Esophagus mucosa (tissue), 1 donor: ENCODE data around the gene ARID5B. TPM values are rescaled to one million over a fixed set of nuclear protein-coding genes. Genes with fewer than 3 reads are reported as not detected.
A peak's percentile ranks its signal among the peaks of the same experiment; 100 is the strongest.

Experiments used
- ATAC-seq: fragments of 200-7000 bp; cut with Tn5 transposase; one replicate; pipeline ENCODE4 v1.9.1; 2020
- total RNA-seq: library from RNA; stranded (reverse); gene quantifications from one replicate; pipeline ENCODE4 v1.2.4, GENCODE V29; 2023
- donor health status: DM: yes; HTN: yes; CAD: no.

Gene ARID5B
- total RNA-seq, 1 donor from 2014 or later, result 23.4 TPM

DNA sequence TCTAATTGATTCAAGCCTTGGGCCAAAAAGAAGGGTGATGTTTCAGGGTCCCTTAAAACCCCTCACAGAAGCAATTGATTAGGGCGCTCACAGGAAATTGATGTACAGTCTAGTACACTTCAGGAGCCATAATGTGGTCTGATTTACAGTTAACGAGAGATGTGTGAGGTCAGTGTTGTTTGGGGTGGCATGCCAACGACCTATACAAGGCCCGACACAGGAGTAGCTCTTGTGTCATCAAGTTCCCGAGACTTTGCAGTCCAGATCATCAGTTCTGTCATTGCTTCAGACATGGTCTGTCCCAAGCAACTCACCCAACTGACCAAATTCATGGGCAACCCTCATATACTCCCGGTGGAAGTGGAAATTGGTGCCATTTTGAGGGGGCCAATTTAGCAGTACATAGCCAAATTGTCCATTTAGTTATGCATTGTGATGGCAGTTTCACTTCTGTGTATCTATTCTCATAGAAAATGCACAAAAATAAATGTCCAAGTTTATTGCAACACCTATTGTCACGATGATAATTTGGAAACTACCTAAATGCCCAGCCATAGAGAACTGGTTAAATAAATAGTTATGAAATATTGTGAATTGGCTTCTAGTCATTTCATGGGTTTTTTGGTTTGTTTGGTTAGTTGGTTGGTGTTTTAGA is 18.0 kb upstream of the ARID5B start:
- no peak for ATAC-seq

DNA sequence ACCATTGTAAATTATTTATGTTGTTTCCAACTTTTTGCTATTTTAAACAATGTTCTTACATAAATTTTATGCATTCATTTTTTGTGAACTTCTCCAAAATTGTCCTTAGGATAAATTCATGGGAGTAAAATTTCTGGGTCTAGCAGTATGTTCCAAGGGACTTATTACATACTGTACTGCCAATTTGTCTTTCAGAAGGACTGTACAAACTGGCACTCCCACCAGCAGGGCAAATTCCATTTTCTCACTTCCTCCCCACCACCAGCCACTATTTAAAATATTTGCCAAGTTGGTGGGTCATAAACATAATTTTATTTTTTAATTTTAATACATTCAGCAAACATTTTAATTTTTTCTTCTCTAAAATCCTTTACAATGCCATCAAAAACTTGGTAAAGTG is 13.7 kb upstream of the ARID5B start:
- ATAC-seq, result no peak

DNA sequence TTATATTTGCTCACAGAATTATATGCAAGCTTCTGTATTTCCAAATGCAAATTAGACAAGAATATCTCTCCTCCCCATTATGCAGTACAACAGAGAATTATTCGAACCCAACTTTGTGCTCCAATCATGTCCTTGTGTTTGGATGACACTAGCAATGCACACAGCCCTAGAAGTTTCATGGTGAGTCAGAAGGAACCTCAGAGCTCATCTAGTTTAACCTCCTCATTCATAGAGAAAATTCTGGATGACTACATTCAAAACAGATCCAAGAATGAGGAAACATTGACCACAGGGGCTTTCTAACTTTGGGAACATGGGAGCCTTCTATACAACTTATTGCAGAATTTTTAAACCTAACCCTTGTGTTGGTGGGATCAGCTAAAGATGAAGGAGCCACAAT is 12.8 kb upstream of the ARID5B start:
- ATAC-seq, result peak; percentile 43

DNA sequence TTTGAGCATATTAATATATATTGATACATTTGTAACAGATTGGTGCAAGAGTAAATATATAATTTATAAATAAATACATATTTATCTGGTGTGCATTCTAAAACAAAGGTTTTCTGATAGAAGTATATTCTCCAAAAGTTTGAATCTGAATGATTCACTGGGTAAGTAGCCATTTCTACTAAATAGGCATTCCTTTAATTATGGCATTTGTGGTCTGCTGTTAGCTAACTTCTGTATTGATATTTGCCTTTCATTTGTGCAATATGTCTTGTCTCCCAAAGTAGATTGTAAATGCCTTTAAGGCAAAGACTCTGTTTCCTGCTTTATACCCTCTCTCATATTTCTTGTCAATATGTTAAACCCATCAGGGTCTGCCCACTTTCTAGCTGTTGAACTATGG is 11.1 kb upstream of the ARID5B start:
- ATAC-seq, result no peak

- ATAC-seq, result no peak
These were observed 10.6 kb upstream of the ARID5B start for GRCh38 chr10:61890881-61891409.

DNA sequence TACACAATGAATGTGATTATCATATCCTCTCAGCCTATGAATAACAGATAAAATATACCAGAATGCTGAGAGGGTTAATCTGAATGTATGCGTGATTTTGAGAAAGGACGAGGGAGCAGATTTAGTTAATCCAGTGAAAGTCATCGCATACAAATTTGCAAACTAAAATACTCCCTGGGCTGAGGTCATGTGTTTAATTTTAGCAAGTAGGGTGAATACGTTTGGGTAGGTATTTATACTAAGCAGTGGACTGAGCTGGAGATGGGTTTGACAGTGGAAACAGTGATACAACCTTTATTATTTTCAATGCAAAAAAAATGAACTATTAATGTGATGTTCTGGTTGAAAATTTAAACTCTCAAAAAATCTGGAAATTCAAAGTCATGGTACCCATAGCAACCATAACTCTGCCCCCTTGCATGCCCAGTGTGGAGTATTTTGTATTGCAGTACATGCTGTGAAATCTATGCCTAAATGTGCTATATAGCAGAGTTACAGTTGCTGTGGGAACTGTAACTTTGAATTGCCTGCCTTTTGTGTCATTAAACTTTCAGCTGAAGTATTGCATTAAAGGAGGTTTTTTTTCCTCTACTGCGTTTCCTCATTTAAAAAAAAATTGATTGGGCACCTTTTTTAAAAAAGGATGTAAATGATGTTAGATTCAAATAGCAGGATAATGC is 9.5 kb upstream of the ARID5B start:
- ATAC-seq, result no peak

DNA sequence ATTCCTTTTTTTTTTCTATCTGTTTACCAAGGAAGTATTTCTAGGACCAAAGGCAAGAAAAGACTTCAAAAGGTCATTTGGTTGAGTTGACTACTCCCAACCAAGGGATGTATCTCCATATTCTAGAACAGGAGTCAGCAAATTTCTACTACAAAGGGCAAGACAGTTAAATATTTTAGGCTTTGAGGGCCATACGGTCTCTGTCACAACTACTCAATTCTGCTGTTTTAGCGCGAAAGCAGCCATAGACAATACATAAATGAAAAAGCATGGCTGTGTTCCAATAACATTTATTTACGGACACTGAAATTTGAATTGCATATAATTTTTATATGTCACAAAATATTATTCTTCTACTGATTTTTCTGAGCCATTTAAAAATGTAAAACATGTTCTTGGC is 8.5 kb upstream of the ARID5B start:
- ATAC-seq, result no peak

GRCh38 chr10:61894133-61894532 is 7.4 kb upstream of the ARID5B start:
- no peak for ATAC-seq

- ATAC-seq, result no peak
These were observed 5.5 kb upstream of the ARID5B start for GRCh38 chr10:61895898-61896600.

GRCh38 chr10:61896854-61897661 is 4.4 kb upstream of the ARID5B start:
- ATAC-seq, result peak; percentile 58

GRCh38 chr10:61897671-61898434 is 3.6 kb upstream of the ARID5B start:
- peak; percentile 27 for ATAC-seq

DNA sequence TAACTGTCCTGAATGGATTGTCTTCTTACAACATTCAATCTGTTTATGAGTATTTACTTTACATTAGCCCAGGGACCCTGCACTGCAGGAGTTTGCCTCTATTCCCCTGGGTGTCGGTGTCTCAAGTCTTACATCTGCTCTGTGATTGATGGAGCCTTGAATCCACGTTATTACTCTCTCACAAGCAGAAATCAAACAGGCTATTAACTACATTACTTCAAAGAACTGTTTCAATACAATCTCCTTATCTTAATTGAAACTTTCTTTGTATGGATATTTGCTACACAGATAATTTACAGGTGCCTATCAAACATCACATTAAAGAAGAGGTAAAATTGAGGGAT is 3.1 kb upstream of the ARID5B start:
- ATAC-seq, result no peak

- no peak for ATAC-seq
These were observed 2.4 kb upstream of the ARID5B start for GRCh38 chr10:61899069-61899531.

DNA sequence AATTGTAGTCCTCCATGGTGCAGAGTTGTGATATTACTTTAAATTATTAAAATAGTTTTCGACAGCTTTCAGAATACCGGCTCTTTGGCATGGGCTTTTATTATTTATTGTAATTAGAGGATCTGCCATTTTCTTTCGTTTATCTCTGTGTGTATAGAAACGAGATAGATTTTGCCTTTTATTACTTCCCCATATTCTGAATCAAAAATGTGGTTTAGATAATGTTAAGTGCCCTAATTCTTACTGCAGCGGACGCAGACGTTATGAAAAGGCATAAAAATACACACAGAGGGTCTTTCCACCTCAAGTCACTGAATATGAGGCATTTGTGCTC is 1.9 kb upstream of the ARID5B start:
- ATAC-seq, result no peak

GRCh38 chr10:61899997-61900828 is 1.3 kb upstream of the ARID5B start:
- peak; percentile 12 for ATAC-seq

DNA sequence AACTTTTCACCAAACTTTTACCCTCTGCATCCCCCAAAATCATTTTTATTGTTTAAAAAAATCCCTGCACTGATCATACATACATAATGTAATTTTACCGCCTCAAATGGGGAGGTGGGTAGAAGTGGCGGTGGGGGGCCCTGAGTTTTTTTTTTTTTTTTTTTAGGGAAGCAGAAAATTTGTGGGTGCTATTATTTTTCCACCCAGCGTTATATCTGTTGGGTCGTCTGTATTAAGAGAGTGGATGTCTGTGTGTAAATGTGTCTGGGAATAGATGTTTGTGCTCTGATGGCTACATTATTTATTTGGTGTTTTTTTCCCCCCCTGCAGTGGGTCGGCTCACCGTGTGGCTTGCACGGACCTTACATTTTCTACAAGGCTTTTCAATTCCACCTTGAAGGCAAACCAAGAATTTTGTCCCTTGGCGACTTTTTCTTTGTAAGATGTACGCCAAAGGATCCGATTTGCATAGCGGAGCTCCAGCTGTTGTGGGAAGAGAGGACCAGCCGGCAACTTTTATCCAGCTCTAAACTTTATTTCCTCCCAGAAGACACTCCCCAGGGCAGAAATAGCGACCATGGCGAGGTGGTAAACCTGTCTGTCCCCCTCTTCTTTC is 438 bp downstream of the ARID5B start:
- no peak for ATAC-seq

- peak; percentile 45 for ATAC-seq
These were observed 1.1 kb downstream of the ARID5B start for GRCh38 chr10:61902445-61903220.

DNA sequence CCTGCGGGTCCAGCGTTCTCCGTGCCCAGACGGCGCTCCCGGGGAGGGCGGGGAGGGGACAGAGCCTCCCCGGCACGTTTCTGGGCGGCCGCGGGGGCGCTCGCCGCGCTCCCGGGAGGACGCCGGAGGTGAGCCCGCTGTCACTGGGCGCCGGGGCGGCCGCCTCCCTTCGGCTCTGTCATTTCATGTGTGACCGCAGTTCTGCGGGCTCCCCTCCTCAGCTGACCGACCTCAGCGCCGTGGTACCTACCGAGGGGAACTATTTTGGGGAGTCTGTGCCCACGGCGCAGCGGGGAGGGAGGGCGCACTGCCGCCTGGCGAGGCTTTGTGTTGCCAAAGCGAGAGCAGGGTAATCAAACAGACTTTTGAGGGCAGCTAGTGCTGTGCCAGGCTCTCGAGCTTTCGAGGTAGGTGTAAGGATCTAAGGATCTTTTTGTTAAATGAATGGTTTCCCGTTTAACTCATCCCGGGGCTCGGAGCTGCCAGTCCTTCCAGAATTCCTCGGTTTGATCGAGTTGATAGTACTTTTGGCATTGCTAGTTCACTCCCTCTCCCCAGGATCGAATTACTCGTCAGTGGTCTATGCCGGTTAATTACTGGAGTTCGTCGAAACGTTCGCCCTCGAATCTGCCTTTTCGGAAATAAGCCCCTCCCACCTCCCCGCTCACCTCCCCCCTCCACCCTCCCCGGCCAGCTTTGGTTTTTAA is 1.9 kb downstream of the ARID5B start:
- peak; percentile 63 for ATAC-seq

GRCh38 chr10:61903928-61904344 is 2.4 kb downstream of the ARID5B start:
- ATAC-seq, result no peak
